ENCODE measurements around the gene NLGN4X.
"Not testable (repeated sequence)": the region's sequence is repeated elsewhere in the genome, so short reads cannot be mapped to it uniquely, and the experiment has no call there.

Gene NLGN4X

DNA sequence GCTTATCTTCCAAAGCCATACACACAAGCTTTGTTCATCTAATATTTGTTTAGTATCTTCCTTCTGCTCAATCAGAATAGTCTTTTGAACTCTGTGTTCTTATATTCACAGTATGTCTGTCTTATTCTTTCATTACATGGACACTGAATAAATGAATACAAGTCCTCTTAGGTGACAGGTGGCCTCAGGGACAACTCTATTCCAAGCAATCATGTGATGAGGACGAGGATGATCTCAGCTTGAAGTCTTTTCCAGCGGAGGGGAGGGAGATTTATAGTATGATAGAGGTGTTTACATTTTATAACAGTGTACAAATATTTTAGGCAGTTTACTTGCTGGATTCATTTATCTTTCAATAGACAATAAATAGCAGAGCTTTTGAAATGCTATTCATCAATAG, 300.4 kb downstream of the NLGN4X start:
- no peak overlapping the region for H3K27ac ChIP-seq
- no peak for DNase-seq (ENCODE audit: low spot score)
- ChIA-PET CTCF (no interaction called here), POLR2A (ENCODE audit: low non-redundant PET) (no interaction called here)
- no peak for TF ChIP-seq CTCF (conservative IDR thresholded peaks at IDR 0.05; ENCODE audit: low read depth)

DNA sequence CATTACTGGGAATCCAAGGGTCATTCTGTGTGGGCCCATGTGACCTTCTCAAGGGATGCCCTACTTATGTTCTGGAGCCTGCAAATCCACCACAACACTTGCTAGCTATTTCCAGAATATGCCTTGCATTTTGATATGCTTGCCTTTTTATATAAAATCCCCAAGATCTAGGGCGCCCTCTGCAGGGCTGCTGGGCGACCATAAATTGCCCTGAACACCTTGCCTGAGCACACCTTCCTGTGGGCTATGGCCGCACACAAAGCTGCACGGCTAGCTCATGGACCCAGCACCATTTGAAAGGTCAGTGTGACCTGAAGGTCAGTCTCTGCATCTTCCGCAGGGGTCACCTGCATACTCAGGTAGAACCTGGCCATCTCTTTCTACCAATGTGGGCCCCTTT, 311.7 kb downstream of the NLGN4X start:
- CTCF ChIA-PET: no interaction called here
- POLR2A ChIA-PET (ENCODE audit: low non-redundant PET): no interaction called here
- no peak for TF ChIP-seq CTCF (conservative IDR thresholded peaks at IDR 0.05; ENCODE audit: low read depth)
- no peak overlapping the region for H3K27ac ChIP-seq
- no peak for DNase-seq (ENCODE audit: low spot score)

DNA sequence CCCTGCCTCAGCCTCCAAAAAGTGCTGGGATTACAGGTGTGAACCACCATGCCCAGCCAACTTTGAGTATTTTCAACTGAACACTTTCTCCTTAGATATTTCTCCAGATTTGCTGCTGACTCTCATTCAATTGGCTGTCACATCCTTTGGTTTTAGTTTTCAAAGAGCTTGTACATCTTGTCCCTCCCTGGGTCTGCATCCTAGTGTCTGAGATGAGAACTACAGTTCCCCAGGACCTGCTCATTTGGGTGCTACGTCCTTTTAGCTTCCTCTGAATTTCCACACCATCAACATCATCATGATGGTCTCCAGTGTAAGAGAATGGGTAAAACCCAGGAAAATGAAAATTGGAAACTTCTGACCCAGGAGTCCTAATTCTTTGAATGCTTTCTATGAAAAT, 312.9 kb downstream of the NLGN4X start:
- TF ChIP-seq CTCF (conservative IDR thresholded peaks at IDR 0.05; ENCODE audit: low read depth): no peak
- H3K27ac ChIP-seq: no peak overlapping the region
- ChIA-PET CTCF (no interaction called here), POLR2A (ENCODE audit: low non-redundant PET) (no interaction called here)
- no peak for DNase-seq (ENCODE audit: low spot score)

DNA sequence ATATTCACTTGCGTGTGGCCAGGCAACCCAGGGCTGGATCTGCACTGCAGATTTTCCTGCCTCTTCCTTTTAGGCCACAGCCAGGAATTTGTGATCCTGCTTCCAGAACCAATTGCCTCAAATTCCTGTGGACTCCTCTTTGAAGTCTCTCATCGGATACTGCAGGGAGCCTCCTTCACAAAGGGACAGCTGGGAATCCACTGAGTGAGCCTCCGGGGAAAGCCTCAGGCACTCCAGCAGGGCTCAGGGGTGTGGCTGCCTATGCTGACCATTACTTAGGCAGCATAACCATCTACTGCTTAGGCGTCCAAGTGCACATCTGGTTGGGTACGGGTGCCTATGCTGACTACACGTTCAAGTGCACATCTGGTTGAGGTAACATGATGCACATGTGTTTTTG, 321.5 kb downstream of the NLGN4X start:
- no peak for TF ChIP-seq CTCF (conservative IDR thresholded peaks at IDR 0.05; ENCODE audit: low read depth)
- CTCF ChIA-PET: interaction anchor here (0.6 kb wide), 1 partner anchor 329 kb away, joined by 3 read pairs; no protein-coding TSS in a partner anchor
- no peak for DNase-seq (ENCODE audit: low spot score)
- no peak overlapping the region for H3K27ac ChIP-seq
- POLR2A ChIA-PET (ENCODE audit: low non-redundant PET): no interaction called here

DNA sequence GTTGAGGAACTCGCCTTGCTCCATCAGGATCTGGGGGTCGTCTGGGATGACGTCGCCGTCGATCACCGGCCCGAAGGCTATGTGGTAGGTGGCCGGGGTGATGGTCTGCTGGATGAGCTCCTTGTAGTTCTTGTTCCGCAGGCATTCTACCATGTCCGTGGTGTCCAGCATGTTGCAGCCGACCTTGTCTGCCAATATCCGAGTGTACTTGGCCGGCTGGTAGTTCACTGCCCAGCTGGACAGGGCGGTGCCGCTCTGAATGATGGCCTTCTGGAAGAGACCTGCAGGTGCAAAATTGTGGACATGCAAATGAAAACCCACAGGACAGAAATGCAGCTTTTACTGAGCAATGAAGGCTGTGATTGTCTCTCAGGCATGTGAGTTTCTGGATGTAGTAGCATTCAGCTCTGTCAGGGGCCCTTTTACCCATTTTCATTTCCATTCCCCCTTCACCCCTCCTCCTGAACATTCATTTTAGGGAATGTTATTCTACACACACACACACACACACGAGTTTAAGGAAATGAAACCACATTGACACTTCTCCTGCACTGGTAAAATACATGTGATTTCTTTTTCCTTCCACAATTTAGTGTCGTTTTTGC, 325.0 kb downstream of the NLGN4X start:
- H3K27ac ChIP-seq; POLR2A ChIA-PET (ENCODE audit: low non-redundant PET); DNase-seq (ENCODE audit: low spot score); CTCF ChIA-PET: not testable (repeated sequence)

DNA sequence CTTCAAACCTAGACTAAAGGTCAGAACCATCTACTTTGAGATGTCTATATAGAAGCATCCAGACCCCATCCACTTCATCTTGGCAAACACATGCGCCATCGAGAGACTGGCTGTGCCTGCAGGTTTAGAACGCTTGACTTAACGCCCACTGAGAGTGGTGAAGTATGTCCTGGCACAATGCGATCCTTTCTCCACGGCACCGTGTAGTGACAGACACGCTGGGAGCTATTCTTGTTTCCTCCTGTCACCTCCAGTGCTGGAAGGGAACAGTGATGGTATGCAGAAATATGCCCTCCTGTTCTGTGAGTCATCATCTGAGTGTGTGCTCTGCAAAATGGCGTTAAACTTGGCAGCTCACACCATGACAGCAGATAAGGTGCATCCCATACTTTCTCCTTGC, 330.2 kb downstream of the NLGN4X start:
- POLR2A ChIA-PET (ENCODE audit: low non-redundant PET): no interaction called here
- TF ChIP-seq CTCF (conservative IDR thresholded peaks at IDR 0.05; ENCODE audit: low read depth): no peak
- CTCF ChIA-PET: no interaction called here
- DNase-seq (ENCODE audit: low spot score): no peak
- no peak overlapping the region for H3K27ac ChIP-seq

DNA sequence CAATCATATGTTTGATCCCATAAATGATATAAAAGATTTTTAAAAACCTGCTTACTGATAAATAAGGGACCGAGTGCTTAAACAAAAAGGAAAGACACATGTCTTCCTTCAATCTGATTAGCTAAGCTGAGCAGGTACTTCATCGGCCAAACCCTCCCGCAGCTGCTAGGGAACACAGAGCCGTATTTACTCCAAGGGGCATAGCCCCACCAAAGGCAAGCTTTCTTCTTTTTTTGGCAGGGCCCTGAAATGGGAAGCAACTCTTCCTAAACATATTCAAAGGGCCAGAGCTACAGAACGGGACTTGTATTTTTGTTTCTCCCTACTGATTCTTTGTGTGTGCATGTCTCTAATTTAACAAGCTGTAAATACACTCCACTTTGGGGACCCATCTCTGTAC, 337.3 kb downstream of the NLGN4X start:
- ChIA-PET POLR2A (ENCODE audit: low non-redundant PET) (no interaction called here), CTCF (no interaction called here)
- no peak for DNase-seq (ENCODE audit: low spot score)
- no peak overlapping the region for H3K27ac ChIP-seq
- TF ChIP-seq CTCF (conservative IDR thresholded peaks at IDR 0.05; ENCODE audit: low read depth): no peak

Data from RWPE1 (cell line).